Loucy (cell line): ENCODE measurements around the gene TAP2.

Experiments
- EZH2phosphoT487 ChIP-seq: fragments of 200-600 bp; IDR thresholded peaks from 2 replicates; pipeline ENCODE4 v1.6.1; 2018; ENCODE audit warnings: antibody characterized with exemption, mild to moderate bottlenecking, moderate library complexity, borderline replicate concordance
- TF ChIP-seq, protein P1 (sequence below): fragments of 200-600 bp; sonication (generic); conservative IDR thresholded peaks from 2 replicates; pipeline ENCODE4 v1.5.1; 2014; ENCODE audit warnings: mild to moderate bottlenecking, antibody characterized with exemption, low read length

GRCh38 chr6:32852018-32852843 is 13.7 kb upstream of the TAP2 start:
- TF ChIP-seq, protein P1, sequence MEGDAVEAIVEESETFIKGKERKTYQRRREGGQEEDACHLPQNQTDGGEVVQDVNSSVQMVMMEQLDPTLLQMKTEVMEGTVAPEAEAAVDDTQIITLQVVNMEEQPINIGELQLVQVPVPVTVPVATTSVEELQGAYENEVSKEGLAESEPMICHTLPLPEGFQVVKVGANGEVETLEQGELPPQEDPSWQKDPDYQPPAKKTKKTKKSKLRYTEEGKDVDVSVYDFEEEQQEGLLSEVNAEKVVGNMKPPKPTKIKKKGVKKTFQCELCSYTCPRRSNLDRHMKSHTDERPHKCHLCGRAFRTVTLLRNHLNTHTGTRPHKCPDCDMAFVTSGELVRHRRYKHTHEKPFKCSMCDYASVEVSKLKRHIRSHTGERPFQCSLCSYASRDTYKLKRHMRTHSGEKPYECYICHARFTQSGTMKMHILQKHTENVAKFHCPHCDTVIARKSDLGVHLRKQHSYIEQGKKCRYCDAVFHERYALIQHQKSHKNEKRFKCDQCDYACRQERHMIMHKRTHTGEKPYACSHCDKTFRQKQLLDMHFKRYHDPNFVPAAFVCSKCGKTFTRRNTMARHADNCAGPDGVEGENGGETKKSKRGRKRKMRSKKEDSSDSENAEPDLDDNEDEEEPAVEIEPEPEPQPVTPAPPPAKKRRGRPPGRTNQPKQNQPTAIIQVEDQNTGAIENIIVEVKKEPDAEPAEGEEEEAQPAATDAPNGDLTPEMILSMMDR, result no peak
- no peak for TF ChIP-seq EZH2phosphoT487
